ENCODE data around the gene RNF169. TPM values are rescaled to one million over a fixed set of nuclear protein-coding genes. Genes with fewer than 3 reads are reported as not detected.

Gene RNF169
- total and polyA plus RNA-seq, 2 of the 8 experiments (the other 6 are each of a cell fraction or from before 2014, with no cell fraction given) = 3.6 to 12.5 TPM

- TF ChIP-seq, protein P1, sequence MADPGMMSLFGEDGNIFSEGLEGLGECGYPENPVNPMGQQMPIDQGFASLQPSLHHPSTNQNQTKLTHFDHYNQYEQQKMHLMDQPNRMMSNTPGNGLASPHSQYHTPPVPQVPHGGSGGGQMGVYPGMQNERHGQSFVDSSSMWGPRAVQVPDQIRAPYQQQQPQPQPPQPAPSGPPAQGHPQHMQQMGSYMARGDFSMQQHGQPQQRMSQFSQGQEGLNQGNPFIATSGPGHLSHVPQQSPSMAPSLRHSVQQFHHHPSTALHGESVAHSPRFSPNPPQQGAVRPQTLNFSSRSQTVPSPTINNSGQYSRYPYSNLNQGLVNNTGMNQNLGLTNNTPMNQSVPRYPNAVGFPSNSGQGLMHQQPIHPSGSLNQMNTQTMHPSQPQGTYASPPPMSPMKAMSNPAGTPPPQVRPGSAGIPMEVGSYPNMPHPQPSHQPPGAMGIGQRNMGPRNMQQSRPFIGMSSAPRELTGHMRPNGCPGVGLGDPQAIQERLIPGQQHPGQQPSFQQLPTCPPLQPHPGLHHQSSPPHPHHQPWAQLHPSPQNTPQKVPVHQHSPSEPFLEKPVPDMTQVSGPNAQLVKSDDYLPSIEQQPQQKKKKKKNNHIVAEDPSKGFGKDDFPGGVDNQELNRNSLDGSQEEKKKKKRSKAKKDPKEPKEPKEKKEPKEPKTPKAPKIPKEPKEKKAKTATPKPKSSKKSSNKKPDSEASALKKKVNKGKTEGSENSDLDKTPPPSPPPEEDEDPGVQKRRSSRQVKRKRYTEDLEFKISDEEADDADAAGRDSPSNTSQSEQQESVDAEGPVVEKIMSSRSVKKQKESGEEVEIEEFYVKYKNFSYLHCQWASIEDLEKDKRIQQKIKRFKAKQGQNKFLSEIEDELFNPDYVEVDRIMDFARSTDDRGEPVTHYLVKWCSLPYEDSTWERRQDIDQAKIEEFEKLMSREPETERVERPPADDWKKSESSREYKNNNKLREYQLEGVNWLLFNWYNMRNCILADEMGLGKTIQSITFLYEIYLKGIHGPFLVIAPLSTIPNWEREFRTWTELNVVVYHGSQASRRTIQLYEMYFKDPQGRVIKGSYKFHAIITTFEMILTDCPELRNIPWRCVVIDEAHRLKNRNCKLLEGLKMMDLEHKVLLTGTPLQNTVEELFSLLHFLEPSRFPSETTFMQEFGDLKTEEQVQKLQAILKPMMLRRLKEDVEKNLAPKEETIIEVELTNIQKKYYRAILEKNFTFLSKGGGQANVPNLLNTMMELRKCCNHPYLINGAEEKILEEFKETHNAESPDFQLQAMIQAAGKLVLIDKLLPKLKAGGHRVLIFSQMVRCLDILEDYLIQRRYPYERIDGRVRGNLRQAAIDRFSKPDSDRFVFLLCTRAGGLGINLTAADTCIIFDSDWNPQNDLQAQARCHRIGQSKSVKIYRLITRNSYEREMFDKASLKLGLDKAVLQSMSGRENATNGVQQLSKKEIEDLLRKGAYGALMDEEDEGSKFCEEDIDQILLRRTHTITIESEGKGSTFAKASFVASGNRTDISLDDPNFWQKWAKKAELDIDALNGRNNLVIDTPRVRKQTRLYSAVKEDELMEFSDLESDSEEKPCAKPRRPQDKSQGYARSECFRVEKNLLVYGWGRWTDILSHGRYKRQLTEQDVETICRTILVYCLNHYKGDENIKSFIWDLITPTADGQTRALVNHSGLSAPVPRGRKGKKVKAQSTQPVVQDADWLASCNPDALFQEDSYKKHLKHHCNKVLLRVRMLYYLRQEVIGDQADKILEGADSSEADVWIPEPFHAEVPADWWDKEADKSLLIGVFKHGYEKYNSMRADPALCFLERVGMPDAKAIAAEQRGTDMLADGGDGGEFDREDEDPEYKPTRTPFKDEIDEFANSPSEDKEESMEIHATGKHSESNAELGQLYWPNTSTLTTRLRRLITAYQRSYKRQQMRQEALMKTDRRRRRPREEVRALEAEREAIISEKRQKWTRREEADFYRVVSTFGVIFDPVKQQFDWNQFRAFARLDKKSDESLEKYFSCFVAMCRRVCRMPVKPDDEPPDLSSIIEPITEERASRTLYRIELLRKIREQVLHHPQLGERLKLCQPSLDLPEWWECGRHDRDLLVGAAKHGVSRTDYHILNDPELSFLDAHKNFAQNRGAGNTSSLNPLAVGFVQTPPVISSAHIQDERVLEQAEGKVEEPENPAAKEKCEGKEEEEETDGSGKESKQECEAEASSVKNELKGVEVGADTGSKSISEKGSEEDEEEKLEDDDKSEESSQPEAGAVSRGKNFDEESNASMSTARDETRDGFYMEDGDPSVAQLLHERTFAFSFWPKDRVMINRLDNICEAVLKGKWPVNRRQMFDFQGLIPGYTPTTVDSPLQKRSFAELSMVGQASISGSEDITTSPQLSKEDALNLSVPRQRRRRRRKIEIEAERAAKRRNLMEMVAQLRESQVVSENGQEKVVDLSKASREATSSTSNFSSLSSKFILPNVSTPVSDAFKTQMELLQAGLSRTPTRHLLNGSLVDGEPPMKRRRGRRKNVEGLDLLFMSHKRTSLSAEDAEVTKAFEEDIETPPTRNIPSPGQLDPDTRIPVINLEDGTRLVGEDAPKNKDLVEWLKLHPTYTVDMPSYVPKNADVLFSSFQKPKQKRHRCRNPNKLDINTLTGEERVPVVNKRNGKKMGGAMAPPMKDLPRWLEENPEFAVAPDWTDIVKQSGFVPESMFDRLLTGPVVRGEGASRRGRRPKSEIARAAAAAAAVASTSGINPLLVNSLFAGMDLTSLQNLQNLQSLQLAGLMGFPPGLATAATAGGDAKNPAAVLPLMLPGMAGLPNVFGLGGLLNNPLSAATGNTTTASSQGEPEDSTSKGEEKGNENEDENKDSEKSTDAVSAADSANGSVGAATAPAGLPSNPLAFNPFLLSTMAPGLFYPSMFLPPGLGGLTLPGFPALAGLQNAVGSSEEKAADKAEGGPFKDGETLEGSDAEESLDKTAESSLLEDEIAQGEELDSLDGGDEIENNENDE (IDR thresholded peaks at IDR 0.05; ENCODE audit: insufficient replicate concordance, low read length) = no peak
- TF ChIP-seq SP1 (IDR thresholded peaks at IDR 0.05; ENCODE audit: low read depth, low read length) = no peak
Measured at GRCh38 chr11:74710281-74710938, 38.2 kb upstream of the RNF169 start (continued).

All from H1 (cell line).